SK-N-SH (cell line): Measurements from ENCODE around the gene NAALADL2. TPM values are rescaled to one million over a fixed set of nuclear protein-coding genes. Genes with fewer than 3 reads are reported as not detected.

Source experiments
- CTCF ChIA-PET: fragments of 300-600, 350-600 bp; formaldehyde crosslinking; extraction: SDS; loops from one replicate; lab custom pipeline; 2021; lab: Yijun Ruan, JAX
- POLR2A ChIA-PET: fragments of 350-600 bp; sonication (Branson Sonifier 250); formaldehyde crosslinking; extraction: SDS; loops from one replicate; lab custom pipeline; 2020; ENCODE audit warnings: antibody characterized with exemption, inconsistent platforms; lab: Yijun Ruan, JAX
- DNase-seq: peaks from one replicate; pipeline ENCODE4 v3.0.0; 2012
- H2AFZ ChIP-seq: fragments of 200-600 bp; sonication (generic); 2 replicates; pipeline ENCODE4 v1.8.1; 2016; ENCODE audit warnings: antibody characterized with exemption, mild to moderate bottlenecking, low read depth
- H3F3A ChIP-seq: fragments of 200-600 bp; sonication (generic); replicated peaks from 2 replicates; pipeline ENCODE3; 2016; ENCODE audit warnings: antibody characterized with exemption, mild to moderate bottlenecking; ENCODE audit not compliant: insufficient read depth
- H3K27ac ChIP-seq, 2 experiments: fragments of 200-500 bp in 1 of 2; fragments of 200-600 bp in 1 of 2; sonication (Bioruptor generic) in 1 of 2; sonication (generic), shearing (Covaris generic) in 1 of 2; 2 replicates each; pipeline versions ENCODE4 v1.5.1 to v1.6.1; 2014 to 2016; ENCODE audit warnings: low read depth in 2 of 2, inconsistent platforms in 1 of 2, low read length in 1 of 2, mild to moderate bottlenecking in 1 of 2, mixed read lengths in 1 of 2
- H3K27me3 ChIP-seq: fragments of 200-600 bp; sonication (generic), shearing (Covaris generic); 2 replicates; pipeline ENCODE4 v1.6.1; 2016; ENCODE audit warnings: mixed run types; ENCODE audit not compliant: insufficient read depth
- H3K36me3 ChIP-seq, 2 experiments: fragments of 200-500 bp in 1 of 2; fragments of 200-600 bp in 1 of 2; sonication (Bioruptor generic) in 1 of 2; sonication (generic) in 1 of 2; replicated peaks in 1 of 2; 2 replicates each; pipeline versions ENCODE3 to v1.5.1; 2014 to 2016; ENCODE audit warnings: low read length in 1 of 2, mild to moderate bottlenecking in 1 of 2; ENCODE audit not compliant: insufficient read depth in 2 of 2, control insufficient read depth in 1 of 2
- H3K4me1 ChIP-seq, 2 experiments: fragments of 200-500 bp in 1 of 2; fragments of 200-600 bp in 1 of 2; sonication (Bioruptor generic) in 1 of 2; sonication (generic), shearing (Covaris generic) in 1 of 2; 2 replicates each; pipeline versions ENCODE4 v1.5.1 to v1.6.1; 2014 to 2016; ENCODE audit warnings: low read depth in 1 of 2, low read length in 1 of 2, mixed run types in 1 of 2; ENCODE audit not compliant: insufficient read depth in 2 of 2, control insufficient read depth in 1 of 2
- H3K4me2 ChIP-seq: fragments of 200-600 bp; sonication (generic), shearing (Covaris generic); 2 replicates; pipeline ENCODE4 v1.6.1; 2017; ENCODE audit warnings: mixed run types
- H3K4me3 ChIP-seq, 2 experiments: fragments of 200-500 bp in 1 of 2; fragments of 200-600 bp in 1 of 2; sonication (Bioruptor generic) in 1 of 2; sonication (generic), shearing (Covaris generic) in 1 of 2; 2 replicates each; pipeline versions ENCODE4 v1.5.1 to v1.8.1; 2014 to 2016; ENCODE audit warnings: low read depth in 2 of 2, inconsistent platforms in 1 of 2, low read length in 1 of 2, mild to moderate bottlenecking in 1 of 2, mixed read lengths in 1 of 2, moderate library complexity in 1 of 2
- H3K79me2 ChIP-seq: fragments of 200-600 bp; sonication (generic); 2 replicates; pipeline ENCODE4 v1.8.1; 2017; ENCODE audit warnings: mild to moderate bottlenecking; ENCODE audit not compliant: insufficient read depth
- H3K9ac ChIP-seq: fragments of 200-600 bp; sonication (generic); 2 replicates; pipeline ENCODE4 v1.6.1; 2017; ENCODE audit warnings: mixed run types
- H3K9me2 ChIP-seq: fragments of 200-600 bp; sonication (generic); 2 replicates; pipeline ENCODE4 v1.6.1; 2017; ENCODE audit warnings: mixed run types
- H3K9me3 ChIP-seq: fragments of 200-600 bp; sonication (generic); 2 replicates; pipeline ENCODE4 v1.6.1; 2017; ENCODE audit warnings: mixed run types, mild to moderate bottlenecking, moderate library complexity
- H4K20me1 ChIP-seq: fragments of 200-600 bp; sonication (generic); 2 replicates; pipeline ENCODE4 v1.6.1; 2017; ENCODE audit warnings: mild to moderate bottlenecking, mixed run types; ENCODE audit not compliant: insufficient read depth
- EZH2phosphoT487 ChIP-seq: fragments of 200-600 bp; sonication (generic); IDR thresholded peaks from 2 replicates; pipeline ENCODE4 v1.6.1; 2017; ENCODE audit warnings: low read depth, mixed run types, mild to moderate bottlenecking, antibody characterized with exemption, moderate library complexity, borderline replicate concordance
- FOSL2 ChIP-seq: IDR thresholded peaks from 2 replicates; pipeline ENCODE4 v1.4.0; 2012; ENCODE audit warnings: low read depth, mild to moderate bottlenecking, moderate library complexity, borderline replicate concordance
- FOXM1 ChIP-seq: IDR thresholded peaks from 2 replicates; pipeline ENCODE4 v1.4.0; 2012; ENCODE audit warnings: low read depth, mild to moderate bottlenecking
- GABPA ChIP-seq: IDR thresholded peaks from 2 replicates; pipeline ENCODE4 v1.4.0; 2012; ENCODE audit warnings: low read depth, mild to moderate bottlenecking
- GATA2 ChIP-seq: sonication (generic); formaldehyde crosslinking; IDR thresholded peaks from 2 replicates; pipeline ENCODE4 v1.5.0; 2020; ENCODE audit warnings: mild to moderate bottlenecking, missing genetic modification reagents
- IRF3 ChIP-seq: fragments of 150-350 bp; IDR thresholded peaks from 2 replicates; pipeline ENCODE4 v1.6.1; 2016; ENCODE audit warnings: mild to moderate bottlenecking, low read depth, low read length
- JUND ChIP-seq: IDR thresholded peaks from 2 replicates; pipeline ENCODE4 v1.4.0; 2012
- PBX3 ChIP-seq: IDR thresholded peaks from 2 replicates; pipeline ENCODE4; 2012
- SMC3 ChIP-seq: IDR thresholded peaks from 2 replicates; pipeline ENCODE4 v1.6.1; 2012; ENCODE audit warnings: low read depth, low read length, improper control_type of control experiment
- TAF1 ChIP-seq: IDR thresholded peaks from 2 replicates; pipeline ENCODE4 v1.6.1; 2012; ENCODE audit warnings: low read depth, mild to moderate bottlenecking, low read length, moderate library complexity, borderline replicate concordance
- USF1 ChIP-seq: IDR thresholded peaks from 2 replicates; pipeline ENCODE4 v1.4.0; 2012; ENCODE audit warnings: low read depth, borderline replicate concordance
- YY1 ChIP-seq: IDR thresholded peaks from 2 replicates; pipeline ENCODE4 v1.4.0; 2012; ENCODE audit warnings: low read depth, mild to moderate bottlenecking
- WGBS: methylation state at CpG from one replicate; pipeline ENCODE4 v1.1.6; 2017; ENCODE audit warnings: low lambda C conversion rate; 5-methylcytosine and 5-hydroxymethylcytosine counted together
- polyA plus RNA-seq, 3 experiments: library from polyadenylated mRNA; depleted of rRNA; stranded (reverse); fragments of >200 nt; gene quantifications; 2 replicates each; pipeline ENCODE4 v1.2.3, GENCODE V29; 2012
- TF ChIP-seq, protein P1 (sequence below): IDR thresholded peaks from 2 replicates; pipeline ENCODE4 v1.6.1; 2012; ENCODE audit warnings: mild to moderate bottlenecking, low read depth, low read length, moderate library complexity

Gene NAALADL2
- polyA plus RNA-seq, 1 of the 3 experiments (the other 2 are of a cell fraction): 1.2 TPM

DNA sequence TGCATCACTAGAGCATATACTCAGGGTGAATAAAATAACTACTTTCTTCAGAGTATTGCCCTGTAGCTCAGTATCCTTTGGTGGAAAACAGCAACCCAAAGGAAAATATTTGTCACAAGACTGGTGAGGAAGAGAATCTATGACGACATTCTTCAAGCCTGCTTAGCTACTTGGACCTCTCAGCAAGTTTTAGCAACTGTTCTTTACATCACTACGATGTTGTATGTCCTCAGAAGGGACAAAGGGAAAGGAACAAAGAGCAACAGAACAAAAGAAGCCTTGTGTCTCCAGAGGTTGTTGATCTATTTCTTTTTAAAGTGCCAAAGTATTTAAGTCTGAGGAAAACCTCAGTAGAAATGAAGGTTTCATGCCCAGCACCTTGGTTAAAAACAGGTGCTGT, 746.7 kb downstream of the NAALADL2 start:
- Histone ChIP-seq H2AFZ (no peak overlapping the region), H3K9ac (no peak overlapping the region), H3K9me2 (no peaks in the 10 kb centered on the region), H3K4me1 (no peaks in the 10 kb centered on the region), H3K4me2 (no peak overlapping the region), H3K27me3 (no peaks in the 10 kb centered on the region), H3K4me3 (no peak overlapping the region), H3K9me3 (no peaks in the 10 kb centered on the region), H3K27ac (no peak overlapping the region), H4K20me1 (no peaks in the 10 kb centered on the region), H3K79me2 (no peaks in the 10 kb centered on the region), H3F3A (no peaks in the 10 kb centered on the region), H3K36me3 (no peaks in the 10 kb centered on the region)
- DNase-seq: no peak
- TF ChIP-seq TAF1: no peak
- no peak for TF ChIP-seq YY1
- POLR2A ChIA-PET: no interaction called here
- CTCF ChIA-PET: no interaction called here
- 75% methylated on average over 2 of the region's 2 CpGs for WGBS

GRCh38 chr3:175606650-175607318, 747.6 kb downstream of the NAALADL2 start:
- Histone ChIP-seq H3K79me2 (no peaks in the 10 kb centered on the region), H3K9me2 (no peaks in the 10 kb centered on the region), H3K9me3 (no peaks in the 10 kb centered on the region), H2AFZ (no peak overlapping the region), H3K36me3 (no peaks in the 10 kb centered on the region), H3K27me3 (no peaks in the 10 kb centered on the region), H3K9ac (no peak overlapping the region), H3F3A (no peaks in the 10 kb centered on the region), H3K4me3 (no peak overlapping the region)
- POLR2A ChIA-PET: no interaction called here
- 58% methylated on average over 1 of the region's 1 CpG for WGBS
- no peak for TF ChIP-seq PBX3
- no peak for TF ChIP-seq JUND
- TF ChIP-seq EZH2phosphoT487: no peak
- TF ChIP-seq SMC3: no peak
- TF ChIP-seq, protein P1, sequence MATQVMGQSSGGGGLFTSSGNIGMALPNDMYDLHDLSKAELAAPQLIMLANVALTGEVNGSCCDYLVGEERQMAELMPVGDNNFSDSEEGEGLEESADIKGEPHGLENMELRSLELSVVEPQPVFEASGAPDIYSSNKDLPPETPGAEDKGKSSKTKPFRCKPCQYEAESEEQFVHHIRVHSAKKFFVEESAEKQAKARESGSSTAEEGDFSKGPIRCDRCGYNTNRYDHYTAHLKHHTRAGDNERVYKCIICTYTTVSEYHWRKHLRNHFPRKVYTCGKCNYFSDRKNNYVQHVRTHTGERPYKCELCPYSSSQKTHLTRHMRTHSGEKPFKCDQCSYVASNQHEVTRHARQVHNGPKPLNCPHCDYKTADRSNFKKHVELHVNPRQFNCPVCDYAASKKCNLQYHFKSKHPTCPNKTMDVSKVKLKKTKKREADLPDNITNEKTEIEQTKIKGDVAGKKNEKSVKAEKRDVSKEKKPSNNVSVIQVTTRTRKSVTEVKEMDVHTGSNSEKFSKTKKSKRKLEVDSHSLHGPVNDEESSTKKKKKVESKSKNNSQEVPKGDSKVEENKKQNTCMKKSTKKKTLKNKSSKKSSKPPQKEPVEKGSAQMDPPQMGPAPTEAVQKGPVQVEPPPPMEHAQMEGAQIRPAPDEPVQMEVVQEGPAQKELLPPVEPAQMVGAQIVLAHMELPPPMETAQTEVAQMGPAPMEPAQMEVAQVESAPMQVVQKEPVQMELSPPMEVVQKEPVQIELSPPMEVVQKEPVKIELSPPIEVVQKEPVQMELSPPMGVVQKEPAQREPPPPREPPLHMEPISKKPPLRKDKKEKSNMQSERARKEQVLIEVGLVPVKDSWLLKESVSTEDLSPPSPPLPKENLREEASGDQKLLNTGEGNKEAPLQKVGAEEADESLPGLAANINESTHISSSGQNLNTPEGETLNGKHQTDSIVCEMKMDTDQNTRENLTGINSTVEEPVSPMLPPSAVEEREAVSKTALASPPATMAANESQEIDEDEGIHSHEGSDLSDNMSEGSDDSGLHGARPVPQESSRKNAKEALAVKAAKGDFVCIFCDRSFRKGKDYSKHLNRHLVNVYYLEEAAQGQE: no peak
- TF ChIP-seq GATA2 (CRISPR knock-in tag): no peak
- TF ChIP-seq IRF3: no peak
- no peak for TF ChIP-seq USF1
- no peak for TF ChIP-seq FOSL2
- TF ChIP-seq FOXM1: no peak
- TF ChIP-seq GABPA: no peak
- TF ChIP-seq, all 33 proteins: peak for 0
- Histone ChIP-seq H3K27ac (no peak overlapping the region), H3K4me2 (no peak overlapping the region), H3K4me1 (no peaks in the 10 kb centered on the region; a peak in 1 of 4 replicates), H4K20me1 (no peaks in the 10 kb centered on the region)
- CTCF ChIA-PET: no interaction called here
- no peak for DNase-seq
